HG03439 (cell line): ENCODE measurements around the gene CASZ1.

Experiments used
- ATAC-seq: cut with Tn5 transposase; IDR thresholded peaks from one replicate; pipeline ENCODE4 v1.9.1; 2021; ENCODE audit warnings: mild to moderate bottlenecking, moderate library complexity; ENCODE audit not compliant: unreplicated experiment

Gene CASZ1

DNA sequence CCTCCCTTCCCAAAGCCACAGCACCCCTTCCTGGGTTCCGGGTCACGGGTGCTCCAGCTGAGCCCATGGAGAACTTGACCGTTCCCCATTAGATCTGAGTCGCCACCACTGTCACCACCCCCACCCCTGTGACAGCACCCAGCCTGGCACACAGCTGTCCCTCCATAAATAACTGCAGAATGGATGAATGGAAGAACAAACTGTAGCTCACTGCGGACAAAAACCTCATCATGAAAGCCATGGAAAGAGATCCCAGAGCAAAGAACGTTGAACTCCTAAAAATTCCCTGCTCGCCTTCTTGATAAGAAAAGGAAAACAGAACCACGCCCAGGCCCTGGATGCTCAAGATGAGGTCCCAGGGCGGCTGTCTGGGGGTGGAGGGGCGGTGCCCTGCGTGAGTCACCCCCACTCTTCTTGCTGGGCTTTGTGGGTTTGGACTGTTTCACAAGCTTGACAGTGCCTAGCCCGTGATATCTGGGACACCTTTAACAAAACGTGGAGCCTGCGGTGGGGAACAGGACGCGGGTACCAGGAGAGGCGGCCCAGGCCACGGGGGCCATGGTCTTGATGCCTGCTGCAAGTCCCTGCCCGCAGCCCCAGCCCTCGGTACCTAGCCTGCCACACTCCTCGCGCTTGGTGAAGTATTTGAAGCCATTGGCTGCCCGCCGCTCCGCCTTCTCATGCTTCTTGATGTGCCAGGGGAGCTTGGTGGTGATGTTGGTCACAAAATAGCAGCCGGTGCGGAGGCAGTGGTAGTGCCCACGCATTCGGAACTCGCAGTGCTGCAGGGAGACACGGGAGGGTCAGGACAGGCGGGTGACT lies 151.9 kb downstream of the CASZ1 start:
- no peak for ATAC-seq

DNA sequence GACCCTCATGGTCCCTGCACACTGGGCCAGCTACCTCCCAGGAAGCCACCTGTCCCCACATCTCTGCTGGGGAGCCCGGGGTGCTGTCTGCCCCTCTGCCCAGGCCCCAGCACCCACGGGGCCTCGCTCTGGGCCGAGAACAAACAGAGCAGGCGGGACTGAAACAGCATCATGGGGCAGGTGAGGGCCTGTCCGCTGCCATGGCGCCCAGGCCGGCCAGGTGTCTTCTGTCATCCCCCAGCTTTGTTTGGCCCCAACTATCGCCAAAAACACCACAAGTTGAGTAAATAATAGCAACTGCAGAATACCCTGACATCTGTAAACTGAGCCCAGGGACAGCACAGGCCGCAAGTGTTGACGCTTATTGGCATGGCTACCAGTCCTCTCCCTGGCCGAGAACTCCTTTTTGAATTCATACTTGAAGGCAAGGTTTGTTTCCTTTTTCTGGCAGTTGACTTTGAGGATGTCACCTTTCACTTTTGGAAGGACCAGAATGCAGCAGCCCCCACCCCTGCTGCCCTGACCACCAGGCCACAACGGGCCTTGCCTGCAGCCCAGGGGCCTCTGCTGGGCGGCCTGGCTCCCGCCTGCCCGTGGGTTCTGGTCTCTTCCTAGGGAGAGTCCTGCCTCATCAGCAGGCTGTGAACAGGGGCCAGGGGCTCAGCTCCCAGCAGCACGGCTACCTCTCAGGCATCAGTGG lies 152.7 kb downstream of the CASZ1 start:
- ATAC-seq = no peak

DNA sequence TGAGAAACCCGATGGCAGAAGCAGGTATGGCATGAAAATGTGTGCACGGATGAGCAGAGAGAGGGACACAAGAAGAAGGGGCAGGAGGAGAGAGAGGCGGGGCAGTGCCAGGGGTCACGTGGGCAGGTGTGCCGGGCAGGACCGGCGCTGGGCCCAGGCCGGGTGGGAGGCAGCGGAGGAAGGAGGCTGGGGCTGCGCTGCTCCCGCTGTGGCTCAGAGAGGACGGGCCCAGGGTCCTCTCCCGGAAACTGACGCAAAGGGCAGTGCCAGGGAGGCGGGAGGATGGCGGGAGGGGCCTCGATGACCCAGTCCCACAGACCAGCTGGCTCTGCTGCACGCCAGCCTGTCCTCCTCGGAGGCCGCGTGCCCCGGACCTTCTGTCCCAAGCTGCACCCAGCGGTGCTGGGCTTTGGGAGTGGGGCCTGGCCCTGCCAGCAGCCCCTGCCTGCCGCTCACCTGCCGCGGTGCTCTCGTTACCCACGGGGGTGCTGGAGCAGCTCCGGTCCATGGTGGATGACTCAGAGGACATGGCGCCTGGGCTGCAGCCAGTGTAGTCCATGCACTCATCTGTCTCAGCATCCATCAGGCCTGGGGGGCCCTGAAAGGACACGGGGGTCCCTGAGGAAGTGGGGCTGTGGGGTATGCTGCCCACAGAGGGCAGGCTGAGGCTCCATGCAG lies 153.9 kb downstream of the CASZ1 start:
- no peak for ATAC-seq

DNA sequence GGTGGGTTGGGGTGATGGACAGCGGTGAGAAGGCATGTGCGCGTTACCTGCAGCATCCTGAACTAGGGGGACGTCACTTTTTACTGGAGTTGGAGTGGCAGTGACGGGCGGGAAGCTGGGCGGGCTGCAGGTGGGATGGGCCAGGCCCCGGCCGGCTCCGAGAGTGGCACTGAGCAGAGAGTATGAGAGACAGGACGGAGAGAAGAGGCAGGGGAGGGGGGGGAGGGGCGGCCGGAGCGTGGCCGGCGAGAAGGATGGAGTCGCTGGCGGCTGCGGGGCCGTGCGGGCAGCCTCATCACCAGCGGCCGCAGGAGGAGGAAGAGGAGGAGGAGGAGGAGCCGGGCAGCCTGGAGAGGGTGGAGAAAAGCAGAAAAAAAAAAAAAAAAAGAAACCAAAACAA lies 154.5 kb downstream of the CASZ1 start:
- ATAC-seq = no peak

DNA sequence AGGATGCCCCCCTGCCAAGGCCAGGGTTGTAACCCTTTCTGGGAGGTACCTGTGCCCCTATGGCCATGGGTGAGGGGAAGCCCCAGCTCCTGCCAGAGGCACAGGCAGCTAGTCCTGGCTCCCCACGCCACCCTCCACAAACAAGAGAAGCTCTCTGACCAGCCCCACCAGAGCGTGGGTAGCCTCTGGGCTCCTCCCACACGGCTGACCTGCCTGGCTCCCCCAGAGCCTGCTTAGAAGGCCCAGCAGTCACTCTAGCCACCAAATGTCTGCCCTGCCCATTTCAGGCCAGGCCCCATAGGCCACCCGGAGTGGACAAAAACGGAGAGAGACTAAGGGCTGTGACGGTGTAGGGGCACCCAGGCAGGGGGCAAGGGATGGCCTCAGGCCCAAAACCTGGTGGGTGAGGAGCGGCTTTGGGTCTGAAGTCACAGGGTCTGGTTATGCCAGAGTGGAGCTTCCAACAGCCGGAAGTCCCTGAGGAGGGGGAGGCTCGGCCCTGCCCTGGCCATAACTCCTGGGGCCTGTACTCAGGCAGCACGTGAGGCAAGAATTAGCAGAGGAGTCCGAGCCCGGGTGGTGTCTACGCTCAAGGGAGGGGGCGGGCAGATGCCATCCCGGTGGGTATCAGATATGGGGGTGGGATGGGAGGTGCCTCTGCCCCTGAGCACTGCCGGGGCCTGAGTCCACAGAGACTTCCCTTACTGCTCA lies 155.4 kb downstream of the CASZ1 start:
- ATAC-seq = no peak

DNA sequence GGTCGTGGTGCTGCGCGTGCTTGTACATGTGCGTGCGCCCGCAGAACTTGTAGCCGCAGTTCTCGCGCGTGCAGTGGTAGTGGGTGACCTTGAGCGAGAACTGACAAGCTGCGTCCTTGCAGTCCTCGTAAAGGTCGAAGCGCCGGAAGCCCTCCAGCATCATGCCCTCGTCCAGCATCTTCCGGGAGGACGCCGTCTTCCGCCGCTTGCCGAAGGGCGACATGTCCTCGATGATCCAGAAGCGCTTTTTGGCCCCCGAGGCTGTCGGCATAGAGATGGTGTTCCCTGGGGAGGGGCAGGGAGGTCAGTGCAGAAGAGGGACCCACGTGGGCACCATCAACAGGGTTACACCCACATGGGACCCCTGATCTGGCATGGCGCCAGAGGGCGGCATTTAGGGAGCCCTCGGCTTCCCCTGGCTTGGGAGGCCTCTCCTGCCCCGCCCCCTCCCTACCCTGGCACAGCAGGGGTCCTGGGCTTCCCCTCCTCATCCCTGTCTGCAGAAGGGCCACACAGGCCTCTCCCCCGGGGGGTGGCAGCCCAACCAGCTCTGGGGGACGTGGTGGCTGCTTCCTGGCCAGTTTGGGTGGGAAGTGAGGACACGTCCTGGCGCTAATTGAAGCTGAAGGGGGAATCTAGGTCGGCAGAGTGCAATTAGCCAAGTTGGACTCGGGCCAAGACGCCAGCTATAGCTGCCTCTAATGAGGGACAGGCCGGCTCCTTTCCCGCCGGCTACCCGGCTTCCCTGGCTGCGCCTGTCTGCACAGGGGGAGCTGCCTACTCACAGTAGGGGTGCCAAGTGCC lies 156.5 kb downstream of the CASZ1 start:
- ATAC-seq = no peak

DNA sequence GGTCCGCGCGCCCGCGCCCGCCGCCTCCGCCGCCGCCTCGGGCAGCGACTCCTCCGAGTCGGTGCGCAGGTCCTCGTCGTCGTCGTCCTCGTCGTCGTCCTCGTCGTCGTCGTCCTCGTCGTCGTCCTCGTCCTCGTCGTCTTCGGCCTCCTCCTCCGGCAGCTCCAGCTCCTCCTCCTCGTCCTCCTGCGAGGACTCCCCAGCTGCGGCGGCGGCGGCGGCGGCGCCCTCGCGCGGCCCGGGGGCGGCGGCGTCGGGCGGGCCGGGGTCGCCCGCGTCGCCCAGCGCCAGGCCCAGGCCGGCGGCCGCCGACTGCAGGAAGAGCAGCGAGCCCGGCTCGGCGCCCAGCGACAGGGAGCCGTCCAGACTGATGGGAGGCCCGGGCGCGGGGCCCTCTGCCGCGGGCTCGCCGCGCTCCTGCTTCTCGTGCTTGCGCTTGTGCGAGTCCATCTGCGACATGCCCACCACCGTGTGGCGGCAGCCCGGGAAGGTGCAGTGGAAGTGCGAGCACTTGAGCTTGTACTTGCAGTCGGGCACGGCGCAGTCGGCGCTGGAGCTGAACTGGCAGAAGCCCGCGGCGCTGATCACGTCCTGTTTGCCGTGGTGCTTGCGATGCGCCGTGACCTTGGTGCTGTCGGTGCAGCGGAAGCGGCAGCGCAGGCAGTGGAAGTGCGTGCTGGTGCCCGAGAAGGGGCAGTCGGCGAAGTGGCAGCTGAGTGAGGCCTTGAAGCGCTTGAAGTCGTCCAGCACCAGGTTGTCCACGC lies 157.3 kb downstream of the CASZ1 start:
- no peak for ATAC-seq

DNA sequence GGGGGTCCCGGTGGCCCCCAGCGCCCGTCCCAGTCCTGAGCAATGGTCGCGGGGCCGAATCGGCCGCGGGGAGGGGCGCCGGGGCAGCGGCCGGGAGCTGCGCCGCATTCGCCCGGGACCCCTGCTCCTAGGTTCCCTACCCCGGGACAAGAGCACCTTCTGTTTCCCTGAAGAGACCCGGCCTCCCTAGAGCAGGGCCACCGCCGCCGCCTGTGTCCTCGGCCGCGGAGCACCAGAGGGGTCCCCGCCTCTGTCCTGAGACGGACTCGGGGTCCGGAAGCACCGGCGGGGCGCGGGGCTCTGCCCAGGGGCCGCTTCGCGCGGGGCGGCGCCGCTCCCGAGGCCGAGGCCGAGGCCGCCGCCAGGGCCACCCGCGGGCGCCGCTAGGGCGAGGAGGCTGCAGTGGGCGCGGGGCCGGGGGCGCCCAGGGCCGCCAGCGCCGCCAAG lies 157.9 kb downstream of the CASZ1 start:
- no peak for ATAC-seq

DNA sequence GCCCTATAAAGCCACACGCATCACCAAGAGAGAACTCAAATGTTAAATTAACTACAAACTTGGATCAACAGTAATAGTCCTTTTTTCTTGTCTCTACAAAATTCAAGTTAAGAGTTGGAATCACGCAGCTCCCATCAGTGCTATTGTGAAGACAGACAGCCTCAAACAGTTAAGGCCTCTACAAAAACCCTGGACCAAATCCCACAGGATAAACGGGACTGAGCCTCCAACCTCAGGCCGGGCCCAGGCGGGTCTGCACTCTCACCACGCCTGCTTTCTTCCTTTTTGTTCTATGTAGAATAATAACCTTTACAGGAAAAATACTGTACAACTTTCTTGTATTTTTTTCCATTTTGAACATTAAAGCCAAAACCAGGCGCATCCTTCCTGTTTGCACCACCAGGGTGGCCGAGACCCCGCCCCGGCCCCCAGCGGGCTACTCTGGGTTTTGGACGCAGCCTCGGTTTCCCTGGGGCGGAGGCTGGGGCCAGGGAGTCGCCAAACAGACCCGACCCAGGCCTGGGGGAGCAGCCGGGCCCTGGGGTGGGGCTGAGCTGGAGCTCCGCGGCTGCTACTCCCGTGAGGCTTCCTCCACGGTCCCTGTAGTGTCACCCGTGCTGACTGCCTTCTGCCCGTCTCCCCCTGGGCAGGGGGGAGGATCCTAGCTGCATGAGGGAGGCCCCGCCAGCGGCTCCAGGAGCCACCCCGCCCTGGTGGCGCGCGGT lies 158.4 kb downstream of the CASZ1 start:
- no peak for ATAC-seq

DNA sequence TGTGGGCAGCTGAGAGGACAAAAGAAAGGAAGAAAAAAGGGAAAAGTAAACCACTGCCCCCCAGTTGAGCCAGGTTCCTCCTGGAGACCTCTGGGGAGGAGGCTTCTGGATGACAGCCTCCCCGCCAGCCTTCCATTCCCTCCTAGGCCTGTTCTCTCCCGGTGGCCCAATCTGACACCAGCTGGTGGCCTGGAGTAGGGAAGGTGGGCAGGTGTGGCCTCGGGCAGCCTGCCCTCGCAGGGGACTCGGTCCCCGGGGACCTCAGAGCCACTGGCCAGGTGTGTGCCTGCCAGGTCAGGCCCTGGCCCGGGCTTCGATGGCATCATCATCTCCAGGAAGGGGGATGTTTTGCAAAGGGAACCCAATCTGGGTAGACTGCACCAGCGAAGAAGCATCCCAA lies 159.0 kb downstream of the CASZ1 start:
- ATAC-seq = no peak

DNA sequence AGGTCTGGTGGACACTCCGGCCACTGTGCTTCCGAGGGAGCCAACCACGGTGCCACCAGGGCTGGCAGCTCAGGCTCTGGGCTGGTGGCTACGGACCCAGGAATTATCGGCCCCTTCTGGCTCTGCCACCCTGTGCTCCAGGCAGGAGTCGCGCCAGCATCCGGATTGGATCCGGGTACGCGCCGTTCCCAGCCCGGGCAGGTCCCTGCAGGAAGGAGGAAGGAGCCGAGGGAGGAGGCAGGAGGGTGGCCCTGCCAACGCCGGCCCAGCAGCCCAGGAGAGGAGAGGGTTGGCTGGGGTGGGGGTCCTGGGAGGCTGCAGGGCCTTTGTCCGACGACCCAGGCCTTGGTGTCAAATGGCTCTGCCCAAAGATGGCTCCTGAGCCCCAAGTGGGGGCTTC lies 160.5 kb downstream of the CASZ1 start:
- ATAC-seq = no peak

DNA sequence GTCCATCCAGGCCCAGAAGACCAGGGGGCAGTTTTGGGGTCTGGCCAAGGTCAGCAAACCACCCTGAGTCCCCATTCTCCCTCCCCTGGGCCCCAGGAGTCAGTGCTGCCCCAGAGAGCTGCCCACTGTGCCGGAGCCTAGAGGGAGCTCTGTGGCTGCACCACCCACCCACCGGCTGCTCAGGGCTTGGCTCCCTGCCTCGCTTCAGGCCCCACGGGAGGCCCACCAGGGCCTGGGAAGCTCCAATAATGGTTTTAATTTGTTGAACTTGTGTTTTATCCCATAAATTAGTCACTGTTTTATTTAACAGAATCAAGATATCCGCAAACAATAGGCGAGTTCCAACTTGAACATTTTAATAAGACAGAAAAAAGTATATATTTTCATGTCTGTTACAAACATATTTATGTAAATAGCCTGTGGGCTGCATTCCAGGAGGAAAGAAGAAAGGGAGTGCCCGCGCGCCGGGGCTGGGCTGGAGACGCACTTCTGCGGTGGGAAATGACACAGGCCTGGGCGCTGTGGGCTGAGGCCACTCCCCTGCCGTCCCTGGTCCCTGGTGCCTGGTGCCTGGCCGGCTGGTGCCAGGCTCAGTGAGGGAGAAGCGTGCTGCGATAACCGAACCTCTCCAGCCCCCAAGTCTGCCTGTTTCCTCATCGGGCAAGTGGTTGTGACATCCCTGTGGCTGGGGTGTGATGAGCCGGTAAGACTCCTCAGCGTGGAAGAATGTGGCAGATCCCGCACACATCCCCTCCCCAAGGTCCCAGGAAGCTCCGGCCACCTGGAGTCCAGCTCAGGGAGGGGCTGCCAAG lies 161.2 kb downstream of the CASZ1 start:
- no peak for ATAC-seq

DNA sequence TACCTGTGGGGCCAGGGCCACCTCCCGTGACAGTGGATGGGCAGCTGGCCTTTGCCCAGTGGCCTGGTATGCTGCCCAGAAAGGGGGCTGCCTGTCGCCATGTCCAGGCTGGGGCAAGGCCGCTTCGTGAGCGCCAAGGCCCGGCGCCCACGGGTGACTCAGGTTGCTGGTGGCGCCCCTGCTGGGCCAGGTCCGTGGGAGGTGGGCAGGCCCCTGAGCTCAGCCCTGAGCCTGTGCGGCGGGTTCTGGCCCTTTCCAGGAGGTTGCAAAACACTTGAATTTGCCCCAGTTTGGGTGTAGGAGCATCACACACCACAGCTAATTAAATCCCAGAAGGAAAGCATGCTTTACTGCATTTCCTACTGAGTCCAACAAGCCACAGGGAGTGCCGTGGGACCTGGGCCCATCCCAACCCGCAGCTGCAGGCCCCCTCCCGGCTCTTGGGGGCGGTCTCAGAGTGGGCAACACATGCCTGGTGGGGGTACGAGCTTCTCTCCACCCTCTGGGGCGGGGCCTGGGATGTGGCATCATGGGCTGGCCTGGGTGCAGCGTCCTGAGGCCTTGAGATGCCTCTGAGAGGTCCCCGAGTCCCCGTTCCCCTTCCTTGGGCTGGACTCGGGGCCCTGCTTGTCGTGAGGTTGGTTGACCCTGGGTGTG lies 161.9 kb downstream of the CASZ1 start:
- no peak for ATAC-seq

DNA sequence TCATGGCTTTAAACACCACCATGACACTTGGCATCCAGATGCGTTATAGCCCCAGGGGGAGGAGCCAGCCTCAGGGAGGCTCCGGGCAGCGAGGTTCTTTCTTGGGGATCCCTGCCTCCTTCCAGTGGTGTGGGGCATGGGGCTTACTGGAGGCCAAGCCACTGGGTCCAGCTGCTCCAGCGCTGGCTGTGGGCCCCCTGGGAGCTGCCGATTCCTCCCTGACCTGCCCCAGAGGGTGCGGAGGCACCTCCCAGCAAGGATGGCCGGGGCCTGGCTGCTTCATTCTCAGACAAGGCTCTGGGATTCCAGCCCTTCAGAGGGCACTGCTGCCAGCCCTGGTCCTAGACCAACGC lies 162.4 kb downstream of the CASZ1 start:
- ATAC-seq = no peak

DNA sequence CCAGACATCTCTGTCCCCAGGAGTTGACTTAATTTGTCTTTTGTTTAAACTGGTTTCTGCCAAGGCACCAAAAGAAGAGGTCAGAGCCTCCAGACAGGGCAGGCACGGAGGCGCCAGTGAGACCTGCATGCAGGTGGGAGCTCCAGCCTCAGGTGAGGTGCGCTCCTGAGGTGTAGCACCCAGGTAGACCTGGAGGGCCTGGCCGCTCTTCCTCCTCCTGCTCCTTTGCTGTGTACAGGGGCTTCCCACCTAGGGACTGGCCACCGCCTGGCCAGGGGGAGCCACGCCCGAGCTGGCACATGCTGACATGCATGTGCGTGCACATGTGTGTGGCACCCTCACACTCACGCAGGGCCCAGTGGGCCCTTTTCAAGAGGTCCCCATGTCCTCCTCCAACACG lies 163.0 kb downstream of the CASZ1 start:
- no peak for ATAC-seq

DNA sequence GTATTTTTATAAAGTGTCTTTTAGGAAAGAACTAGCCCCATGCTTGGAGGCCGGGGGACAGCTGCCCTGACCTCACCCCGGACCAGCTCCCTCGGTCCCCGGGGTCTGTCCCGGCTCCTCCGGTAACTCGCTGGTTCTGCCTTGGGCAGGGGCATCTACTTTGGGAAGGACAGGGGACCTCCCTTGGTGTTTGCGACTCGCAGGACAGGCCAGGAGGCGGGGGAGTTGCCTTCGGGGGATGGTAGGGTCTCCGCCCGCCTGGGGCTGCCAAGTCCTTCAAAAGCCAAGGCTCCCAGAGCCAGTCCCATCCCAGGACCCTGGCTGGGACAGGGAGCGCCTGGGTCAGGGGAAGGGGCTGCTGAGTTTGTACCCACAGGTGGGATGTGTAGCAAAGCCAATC lies 163.8 kb downstream of the CASZ1 start:
- ATAC-seq = no peak

DNA sequence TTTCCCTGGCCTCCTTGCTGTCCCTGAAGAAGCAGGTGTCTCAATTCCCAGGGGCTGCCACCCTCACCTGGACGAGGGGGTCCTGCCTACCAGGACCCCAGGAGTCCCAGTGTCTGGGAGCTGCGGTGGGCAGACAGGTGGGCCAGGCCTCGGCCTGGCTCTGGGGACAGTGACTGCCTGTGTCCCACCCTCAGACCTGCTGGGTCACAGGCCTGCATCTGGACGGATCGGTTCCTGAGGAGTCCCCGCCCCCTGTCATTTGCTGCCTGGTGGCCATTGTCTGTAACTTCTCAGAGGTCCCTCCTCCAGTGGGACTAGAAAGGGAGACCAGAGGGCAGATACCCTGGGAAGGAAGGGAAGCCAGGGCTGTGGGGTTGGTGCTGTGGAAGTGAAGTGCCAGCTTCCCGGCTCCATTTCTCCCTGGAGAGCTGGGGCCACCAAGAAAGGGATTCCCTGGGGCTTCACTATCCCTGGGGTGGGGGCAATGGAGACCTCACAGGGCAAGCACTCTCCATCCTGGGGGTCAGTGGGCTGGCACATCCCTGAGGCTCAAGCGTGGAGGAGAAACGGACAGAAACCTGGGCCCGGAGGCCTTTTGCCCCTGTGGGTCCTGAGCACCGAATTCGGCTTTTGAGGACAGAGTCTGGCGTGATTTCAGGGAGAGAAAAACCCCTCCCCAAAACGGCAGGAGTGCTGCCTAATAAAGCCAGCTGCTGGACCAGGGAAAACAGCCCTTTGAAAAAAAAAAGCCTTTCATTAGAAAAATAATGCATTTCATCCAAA lies 164.4 kb downstream of the CASZ1 start:
- ATAC-seq = no peak
